ENCODE data around the gene ASTL. TPM values are rescaled to one million over a fixed set of nuclear protein-coding genes. Genes with fewer than 3 reads are reported as not detected.
A peak's percentile ranks its signal among the peaks of the same experiment; 100 is the strongest.

ASTL gene
- total and polyA plus RNA-seq, 2 of the 13 experiments (the other 11 are each of a cell fraction or from before 2014, with no cell fraction given): not detected

GRCh38 chr2:96117701-96118588, 20.4 kb downstream of the ASTL start:
- no peaks in the 10 kb centered on the region for H3K36me3 ChIP-seq (replicated peaks in 1 of 2; ENCODE audit: control insufficient read depth in 1 of 2, insufficient read depth in 2 of 2, low read length in 2 of 2)
- no peaks in the 10 kb centered on the region for H3K9me3 ChIP-seq (ENCODE audit: low read length)
- WGBS (ENCODE audit: low lambda C conversion rate): 24% methylated on average over 14 of the region's 17 CpGs
- H2AFZ ChIP-seq (ENCODE audit: low read length): no peak overlapping the region
- no peak overlapping the region for H3K4me2 ChIP-seq (ENCODE audit: low read depth, low read length)
- TF ChIP-seq RELA (CRISPR knock-in tag; IDR thresholded peaks at IDR 0.05): no peak
- peak; percentile 24; the same call in 1 of the 2 replicates for TF ChIP-seq CTCF (CRISPR knock-in tag; IDR thresholded peaks at IDR 0.05)
- TF ChIP-seq MAX (IDR thresholded peaks at IDR 0.05): peak; percentile 71
- peak; percentile 2; the same call in 1 of the 2 replicates for TF ChIP-seq ZNF687 (CRISPR knock-in tag; IDR thresholded peaks at IDR 0.05)
- TF ChIP-seq MYC (CRISPR knock-in tag; IDR thresholded peaks at IDR 0.05; ENCODE audit: borderline replicate concordance): peak; percentile 74
- POLR2A ChIA-PET: no interaction called here
- intact Hi-C loops (cut with micrococcal nuclease; ENCODE audit: unreplicated experiment): loop anchor here (10.0 kb wide), 2 partner anchors 53 to 93 kb away; no protein-coding TSS in a partner anchor
- ATAC-seq (peak; percentile 24), FAIRE-seq (no peak), DNase-seq (ENCODE audit: low spot score) (no peak)
- H3K4me1 ChIP-seq (ENCODE audit: insufficient read depth, low read length): peaks cover 13% of the 10 kb centered on the region; the same call in 1 of the 2 replicates
- in situ Hi-C loops (cut with HindIII; ENCODE audit: extremely low pct_ligation_motif_present, low pct_unique_long_range_greater_than_20kb): loop anchor here (25.0 kb wide), 2 partner anchors 106 to 281 kb away; no protein-coding TSS in a partner anchor
- H3K27ac ChIP-seq (ENCODE audit: extremely low read length, insufficient read depth, low read length): no peak overlapping the region
- no peak overlapping the region for H3K9ac ChIP-seq (ENCODE audit: insufficient read depth, low read depth, low read length)
- H4K20me1 ChIP-seq (ENCODE audit: insufficient read depth, low read length): no peaks in the 10 kb centered on the region
- CTCF ChIA-PET (ENCODE audit: low intra/inter-chr PET ratio, low total read pairs): interaction anchor here (1.0 to 2.4 kb wide), 5 partner anchors 10 to 125 kb away, joined by 3 to 13 read pairs (median 3); no protein-coding TSS in a partner anchor
- H3K79me2 ChIP-seq (ENCODE audit: insufficient read depth, low read length): no peaks in the 10 kb centered on the region
- no TSS peak for BruUV-seq (replicated peaks)
- H3K27me3 ChIP-seq (ENCODE audit: control insufficient read depth in 1 of 2, insufficient read depth in 2 of 2, low read length in 2 of 2): peaks cover 26 to 80% of the 10 kb centered on the region in 2 experiments
- H3K4me3 ChIP-seq (replicated peaks in 1 of 3; ENCODE audit: insufficient read depth in 1 of 3, low read depth in 2 of 3, low read length in 3 of 3): no peak overlapping the region
